GM21825 (cell line): Measurements from ENCODE around the gene GPR50.

Experiments
- ATAC-seq: cut with Tn5 transposase; IDR thresholded peaks from one replicate; pipeline ENCODE4 v1.9.1; 2021; ENCODE audit warnings: mild to moderate bottlenecking, moderate library complexity; ENCODE audit not compliant: unreplicated experiment

Gene GPR50

DNA sequence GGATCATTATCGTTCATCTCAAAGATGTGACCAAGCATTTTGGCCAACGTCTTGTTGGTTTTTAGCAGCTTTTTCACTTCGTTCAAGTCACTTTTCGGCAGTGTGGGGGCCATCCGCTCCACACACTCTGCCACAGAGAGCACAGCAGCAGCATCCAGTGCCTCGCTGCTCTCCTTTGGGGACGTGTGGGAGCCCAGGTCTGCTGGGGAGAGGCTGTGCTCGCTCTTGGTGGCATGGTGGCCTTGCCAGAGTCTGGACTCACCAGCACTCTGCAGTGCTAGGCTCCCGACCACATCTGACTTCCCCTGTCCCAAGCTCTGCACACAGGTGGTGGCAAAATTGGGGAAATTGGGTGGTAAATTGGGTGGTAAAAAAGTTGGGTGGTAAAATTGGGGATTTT is 50.6 kb downstream of the GPR50 start:
- ATAC-seq, result no peak

DNA sequence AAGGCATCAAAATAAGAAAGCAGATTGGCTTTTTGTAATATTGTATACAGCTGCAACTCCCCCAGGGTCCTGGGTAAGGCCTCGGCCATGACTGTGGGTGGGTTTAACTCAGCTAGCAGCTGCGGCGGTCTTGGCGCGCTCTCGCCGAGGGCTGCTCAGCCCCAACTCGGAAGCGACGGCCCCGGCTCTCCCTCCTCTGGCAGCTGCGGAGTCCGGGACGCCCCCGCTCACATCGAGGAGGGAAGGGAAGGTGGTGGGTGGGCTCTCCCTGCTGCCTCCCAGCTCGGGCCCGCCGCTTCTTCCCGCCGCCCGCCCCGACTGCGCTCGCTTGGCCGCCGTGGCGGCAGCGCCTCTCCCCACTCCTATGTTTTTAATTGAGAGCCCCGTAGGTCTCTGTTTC is 51.2 kb downstream of the GPR50 start:
- no peak for ATAC-seq

DNA sequence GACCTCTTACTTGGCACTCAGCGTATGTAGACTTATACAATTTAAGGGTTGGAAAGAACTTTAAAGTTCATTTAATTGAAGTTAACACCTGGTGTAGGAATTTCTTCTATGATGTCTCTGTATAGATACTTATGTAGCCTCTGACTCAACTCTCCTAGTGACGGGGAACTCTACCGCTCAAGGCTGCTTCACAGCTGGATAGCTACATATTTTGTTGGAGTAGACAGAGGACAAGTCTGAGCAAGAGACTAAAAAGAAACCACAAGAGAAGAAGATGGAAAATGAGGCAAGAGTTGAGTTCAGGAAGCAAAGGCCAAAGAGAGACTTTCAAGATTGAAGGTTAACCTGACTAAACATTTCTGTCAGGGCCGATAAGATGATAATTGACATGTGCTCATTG is 52.6 kb downstream of the GPR50 start:
- no peak for ATAC-seq
